ENCODE data around the gene FBXO11. TPM values are rescaled to one million over a fixed set of nuclear protein-coding genes. Genes with fewer than 3 reads are reported as not detected.

Gene FBXO11
- total and polyA plus RNA-seq, 2 donors (not counting 1 experiment from before 2014, with no cell fraction given) = 37.7 to 81.6 TPM

DNA sequence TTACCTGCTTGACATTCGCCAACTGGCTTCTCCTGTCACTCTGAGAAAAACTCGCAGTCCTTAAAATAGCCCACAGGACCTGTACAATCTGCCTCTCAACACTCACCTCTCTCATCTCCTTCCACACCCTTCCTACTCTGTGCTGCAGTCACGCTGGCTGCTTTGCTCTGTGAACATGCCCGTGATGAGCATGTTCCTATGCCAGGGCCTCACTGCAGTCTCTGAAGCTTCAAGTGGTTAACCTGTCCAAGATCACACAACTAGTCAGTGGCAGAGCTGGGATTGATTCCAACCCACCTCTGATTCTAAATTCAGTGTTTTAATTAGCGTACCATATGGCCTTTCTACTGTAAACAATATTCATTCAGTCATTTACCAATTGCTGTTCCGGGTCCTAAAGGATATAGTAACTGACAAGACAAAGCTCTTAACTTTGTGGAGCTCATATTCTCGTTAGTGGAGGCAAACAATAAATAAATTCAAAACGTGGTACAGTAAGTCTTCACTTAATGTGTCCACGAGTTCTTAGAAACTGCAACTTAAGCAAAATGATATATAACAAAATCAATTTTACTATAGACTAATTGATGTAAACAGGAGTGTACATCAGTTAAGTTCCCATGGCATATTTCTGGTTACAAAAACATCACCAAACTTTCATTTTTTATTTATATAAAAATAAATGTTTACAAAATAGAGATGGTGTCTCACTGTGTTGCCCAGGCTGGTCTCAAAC, 38.9 kb upstream of the FBXO11 start:
- Histone ChIP-seq H2AFZ (ENCODE audit: low read length) (no peak overlapping the region), H3K9me3 (ENCODE audit: control insufficient read depth, insufficient read depth, low read depth, low read length) (no peaks in the 10 kb centered on the region), H3K4me3 (replicated peaks in 1 of 4; ENCODE audit: control extremely low read depth in 1 of 4, insufficient read depth in 1 of 4, low read depth in 3 of 4, low read length in 4 of 4) (no peak overlapping the region), H3K9ac (ENCODE audit: insufficient read depth, low read length) (no peak overlapping the region), H3K4me2 (ENCODE audit: extremely low read depth, insufficient read depth, low read length) (no peak overlapping the region), H3K27me3 (ENCODE audit: control insufficient read depth, insufficient read depth, low read length) (no peaks in the 10 kb centered on the region), H3K79me2 (ENCODE audit: control insufficient read depth, insufficient read depth, low read length) (no peaks in the 10 kb centered on the region), H3K4me1 (ENCODE audit: control insufficient read depth, extremely low read depth, insufficient read depth, low read length) (no peaks in the 10 kb centered on the region), H3K27ac (ENCODE audit: insufficient read depth, low read length) (no peak overlapping the region), H3K36me3 (ENCODE audit: control insufficient read depth, insufficient read depth, low read length) (no peaks in the 10 kb centered on the region), H4K20me1 (ENCODE audit: control insufficient read depth, extremely low read depth, insufficient read depth, low read length) (no peaks in the 10 kb centered on the region)
- no peak for DNase-seq (ENCODE audit: low read depth in 2 of 2)
- TF ChIP-seq CTCF (conservative IDR thresholded peaks at IDR 0.05 in 1 of 2, IDR thresholded peaks at IDR 0.05 in 1 of 2; ENCODE audit: low read depth in 1 of 2, low read length in 2 of 2) (no peak), EZH2 (IDR thresholded peaks at IDR 0.05; ENCODE audit: low read length, missing control alignments) (no peak)

DNA sequence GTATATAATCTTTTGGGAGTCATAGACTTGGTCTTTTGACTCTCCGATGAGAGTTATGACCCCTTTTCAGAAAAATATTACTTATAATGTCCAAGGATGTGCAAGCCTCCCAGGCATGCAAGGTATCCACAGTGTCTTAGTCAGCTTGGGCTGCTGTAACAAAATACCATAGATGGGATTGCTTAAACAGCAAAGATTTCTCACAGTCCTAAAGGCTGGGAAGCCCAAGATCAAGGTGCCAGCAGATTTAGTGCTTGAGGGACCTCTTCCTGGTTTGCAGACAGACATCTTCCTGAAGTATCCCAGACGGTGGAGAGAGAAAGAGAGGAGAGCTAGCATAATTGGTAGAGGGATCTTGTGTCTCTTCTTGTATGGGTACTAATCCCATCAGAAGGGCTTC, 35.6 kb upstream of the FBXO11 start:
- H3K4me3 ChIP-seq (replicated peaks in 1 of 4; ENCODE audit: control extremely low read depth in 1 of 4, insufficient read depth in 1 of 4, low read depth in 3 of 4, low read length in 4 of 4) = no peak overlapping the region
- H3K79me2 ChIP-seq (ENCODE audit: control insufficient read depth, insufficient read depth, low read length) = no peaks in the 10 kb centered on the region
- H3K27me3 ChIP-seq (ENCODE audit: control insufficient read depth, insufficient read depth, low read length) = peaks cover 3% of the 10 kb centered on the region
- no peak overlapping the region for H3K27ac ChIP-seq (ENCODE audit: insufficient read depth, low read length)
- DNase-seq (ENCODE audit: low read depth in 2 of 2) = no peak
- H3K9me3 ChIP-seq (ENCODE audit: control insufficient read depth, insufficient read depth, low read depth, low read length) = no peaks in the 10 kb centered on the region
- TF ChIP-seq CTCF (conservative IDR thresholded peaks at IDR 0.05 in 1 of 2, IDR thresholded peaks at IDR 0.05 in 1 of 2; ENCODE audit: low read depth in 1 of 2, low read length in 2 of 2) (no peak), EZH2 (IDR thresholded peaks at IDR 0.05; ENCODE audit: low read length, missing control alignments) (no peak)
- H2AFZ ChIP-seq (ENCODE audit: low read length) = no peak overlapping the region
- H4K20me1 ChIP-seq (ENCODE audit: control insufficient read depth, extremely low read depth, insufficient read depth, low read length) = no peaks in the 10 kb centered on the region
- H3K4me2 ChIP-seq (ENCODE audit: extremely low read depth, insufficient read depth, low read length) = no peak overlapping the region
- no peak overlapping the region for H3K9ac ChIP-seq (ENCODE audit: insufficient read depth, low read length)
- no peaks in the 10 kb centered on the region for H3K36me3 ChIP-seq (ENCODE audit: control insufficient read depth, insufficient read depth, low read length)
- H3K4me1 ChIP-seq (ENCODE audit: control insufficient read depth, extremely low read depth, insufficient read depth, low read length) = no peaks in the 10 kb centered on the region

DNA sequence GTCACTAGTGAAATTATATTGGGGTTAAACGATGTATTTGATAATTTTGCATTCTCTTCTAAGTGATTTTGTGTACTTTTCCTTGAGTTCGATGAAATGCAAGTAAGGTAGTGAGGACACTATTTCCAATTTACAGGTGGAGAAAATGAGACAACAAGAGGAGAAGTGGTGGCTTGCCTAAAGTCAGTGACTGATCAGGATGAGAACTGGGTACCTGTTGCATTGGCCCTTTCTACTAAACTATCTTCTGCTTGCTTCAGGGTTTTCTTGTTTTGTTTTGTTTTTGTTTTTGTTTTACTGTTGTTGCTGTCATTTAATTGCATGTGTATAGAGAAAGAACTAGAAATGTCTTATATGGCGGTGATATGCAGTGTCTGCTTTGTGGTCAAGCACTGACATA, 31.4 kb upstream of the FBXO11 start:
- no peak overlapping the region for H3K4me3 ChIP-seq (replicated peaks in 1 of 4; ENCODE audit: control extremely low read depth in 1 of 4, insufficient read depth in 1 of 4, low read depth in 3 of 4, low read length in 4 of 4)
- no peaks in the 10 kb centered on the region for H3K79me2 ChIP-seq (ENCODE audit: control insufficient read depth, insufficient read depth, low read length)
- H3K9ac ChIP-seq (ENCODE audit: insufficient read depth, low read length) = no peak overlapping the region
- DNase-seq (ENCODE audit: low read depth in 2 of 2) = no peak
- no peaks in the 10 kb centered on the region for H3K4me1 ChIP-seq (ENCODE audit: control insufficient read depth, extremely low read depth, insufficient read depth, low read length)
- no peaks in the 10 kb centered on the region for H3K9me3 ChIP-seq (ENCODE audit: control insufficient read depth, insufficient read depth, low read depth, low read length)
- H3K36me3 ChIP-seq (ENCODE audit: control insufficient read depth, insufficient read depth, low read length) = no peaks in the 10 kb centered on the region
- no peak overlapping the region for H2AFZ ChIP-seq (ENCODE audit: low read length)
- no peak overlapping the region for H3K4me2 ChIP-seq (ENCODE audit: extremely low read depth, insufficient read depth, low read length)
- H3K27me3 ChIP-seq (ENCODE audit: control insufficient read depth, insufficient read depth, low read length) = peaks cover 3% of the 10 kb centered on the region
- H3K27ac ChIP-seq (ENCODE audit: insufficient read depth, low read length) = no peak overlapping the region
- no peaks in the 10 kb centered on the region for H4K20me1 ChIP-seq (ENCODE audit: control insufficient read depth, extremely low read depth, insufficient read depth, low read length)
- TF ChIP-seq EZH2 (IDR thresholded peaks at IDR 0.05; ENCODE audit: low read length, missing control alignments) = no peak
- no peak for TF ChIP-seq CTCF (conservative IDR thresholded peaks at IDR 0.05 in 1 of 2, IDR thresholded peaks at IDR 0.05 in 1 of 2; ENCODE audit: low read depth in 1 of 2, low read length in 2 of 2)

All from fibroblast of lung (primary cell).